RCC 7860 (cell line): ENCODE measurements around the gene ZNF431.
A peak's percentile ranks its signal among the peaks of the same experiment; 100 is the strongest.
"Not testable (repeated sequence)": the region's sequence is repeated elsewhere in the genome, so short reads cannot be mapped to it uniquely, and the experiment has no call there.

ENCODE experiments used
- DNase-seq: peaks from one replicate; pipeline ENCODE4 v3.0.0-alpha.2; 2015; ENCODE audit warnings: low spot score
- FAIRE-seq: peaks from 2 replicates; lab custom pipeline; 2012; peaks lifted over from hg19 to GRCh38; lab: Jason Lieb, UNC

ZNF431 gene

GRCh38 chr19:21141787-21142464, at the start of gene ZNF431:
ZNF431 (plus strand) TSS chr19:21142040; CDS start chr19:21142184, 144 bp downstream.
- peak; percentile 82 for FAIRE-seq
- peak; percentile 83 for DNase-seq

- DNase-seq = no peak
Measured at GRCh38 chr19:21092109-21092508, 49.7 kb upstream of the ZNF431 start.

GRCh38 chr19:21094347-21095025, 47.4 kb upstream of the ZNF431 start:
- FAIRE-seq = no peak
- no peak for DNase-seq

More at GRCh38 chr19:21092109-21092508, 49.7 kb upstream of the ZNF431 start:
- FAIRE-seq = no peak

GRCh38 chr19:21098291-21098690, 43.5 kb upstream of the ZNF431 start:
- no peak for FAIRE-seq
- DNase-seq = no peak

GRCh38 chr19:21101521-21102242, 40.2 kb upstream of the ZNF431 start:
- DNase-seq (no peak), FAIRE-seq (no peak)

GRCh38 chr19:21109116-21109515, 32.7 kb upstream of the ZNF431 start:
- FAIRE-seq = peak; percentile 49
- no peak for DNase-seq

- FAIRE-seq (no peak), DNase-seq (no peak)
Measured at GRCh38 chr19:21110183-21110582, 31.7 kb upstream of the ZNF431 start.

GRCh38 chr19:21115430-21115829, 26.4 kb upstream of the ZNF431 start:
- FAIRE-seq (no peak), DNase-seq (no peak)

- FAIRE-seq = no peak
Measured at GRCh38 chr19:21117041-21117907, 24.6 kb upstream of the ZNF431 start.

GRCh38 chr19:21126078-21126477, 15.8 kb upstream of the ZNF431 start:
- FAIRE-seq = no peak
- no peak for DNase-seq

More at GRCh38 chr19:21117041-21117907, 24.6 kb upstream of the ZNF431 start:
- DNase-seq = peak; percentile 63

GRCh38 chr19:21127001-21127400, 14.8 kb upstream of the ZNF431 start:
- FAIRE-seq (no peak), DNase-seq (no peak)

- no peak for FAIRE-seq
Measured at GRCh38 chr19:21127898-21128297, 13.9 kb upstream of the ZNF431 start.

GRCh38 chr19:21128901-21129698, 12.7 kb upstream of the ZNF431 start:
- FAIRE-seq (no peak), DNase-seq (no peak)

More at GRCh38 chr19:21127898-21128297, 13.9 kb upstream of the ZNF431 start:
- DNase-seq = no peak

GRCh38 chr19:21130097-21130775, 11.6 kb upstream of the ZNF431 start:
- DNase-seq = no peak
- no peak for FAIRE-seq

- FAIRE-seq (no peak), DNase-seq (no peak)
Measured at GRCh38 chr19:21133633-21134032, 8.2 kb upstream of the ZNF431 start.

GRCh38 chr19:21134934-21135366, 6.9 kb upstream of the ZNF431 start:
- no peak for DNase-seq
- no peak for FAIRE-seq

- no peak for FAIRE-seq
Measured at GRCh38 chr19:21135433-21135832, 6.4 kb upstream of the ZNF431 start.

GRCh38 chr19:21138130-21138529, 3.7 kb upstream of the ZNF431 start:
- FAIRE-seq (no peak), DNase-seq (no peak)

More at GRCh38 chr19:21135433-21135832, 6.4 kb upstream of the ZNF431 start:
- no peak for DNase-seq

- not testable (repeated sequence) for FAIRE-seq, DNase-seq
Measured at GRCh38 chr19:21141006-21141405, 834 bp upstream of the ZNF431 start.
